Endothelial cell of umbilical vein (primary cell): ENCODE data around the gene DGCR6L. TPM values are rescaled to one million over a fixed set of nuclear protein-coding genes. Genes with fewer than 3 reads are reported as not detected.

Experiments used
- BruUV-seq: library from RNA; stranded (reverse); fragments of 400-500 nt; replicated peaks from 2 replicates; lab custom pipeline; 2021; lab: Mats Ljungman, UMichigan
- CTCF ChIA-PET: fragments of 300-600, 350-600 bp; sonication (Branson Sonifier 250); formaldehyde crosslinking; loops from one replicate; lab custom pipeline; 2021; ENCODE audit warnings: antibody characterized with exemption, inconsistent platforms; lab: Charles Lee
- POLR2A ChIA-PET: fragments of 300-600, 350-600 bp; sonication (Branson Sonifier 250); formaldehyde crosslinking; loops from one replicate; lab custom pipeline; 2021; ENCODE audit warnings: antibody characterized with exemption, inconsistent platforms; lab: Charles Lee
- DNase-seq: peaks from one replicate; pipeline ENCODE4 v3.0.0-alpha.2; 2011; ENCODE audit warnings: low read depth, low spot score
- FAIRE-seq: peaks from 2 replicates; lab custom pipeline; 2011; peaks lifted over from hg19 to GRCh38; lab: Jason Lieb, UNC
- H2AFZ ChIP-seq: 2 replicates; pipeline ENCODE4 v1.6.0; 2012; ENCODE audit warnings: low read depth, low read length, control low read depth, inconsistent platforms
- H3K27ac ChIP-seq: 2 replicates; pipeline ENCODE4 v1.5.1; 2011; ENCODE audit warnings: low read depth, mild to moderate bottlenecking, control low read depth, low read length, moderate library complexity; ENCODE audit not compliant: insufficient read depth
- H3K27me3 ChIP-seq, 2 experiments: 2 replicates each; pipeline versions ENCODE4 v1.6.0 to v1.6.1; 2011; ENCODE audit warnings: low read length in 2 of 2, mixed read lengths in 1 of 2; ENCODE audit not compliant: control insufficient read depth in 2 of 2, insufficient read depth in 2 of 2
- H3K36me3 ChIP-seq, 2 experiments: 2 replicates in 1 of 2; 3 replicates in 1 of 2; pipeline ENCODE4 v1.5.1; 2011; ENCODE audit warnings: low read length in 2 of 2, mild to moderate bottlenecking in 1 of 2, moderate library complexity in 1 of 2; ENCODE audit not compliant: control insufficient read depth in 2 of 2, insufficient read depth in 2 of 2; ENCODE audit errors: extremely low read depth in 1 of 2
- H3K4me1 ChIP-seq: 3 replicates; pipeline ENCODE4 v1.5.1; 2011; ENCODE audit warnings: mild to moderate bottlenecking, low read length; ENCODE audit not compliant: control insufficient read depth, insufficient read depth; ENCODE audit errors: extremely low read depth
- H3K4me2 ChIP-seq: 2 replicates; pipeline ENCODE4 v1.6.1; 2011; ENCODE audit warnings: low read length, control low read depth, mixed read lengths; ENCODE audit not compliant: insufficient read depth
- H3K4me3 ChIP-seq, 3 experiments: fragments of 200-600 bp in 1 of 3; sonication (generic), shearing (Covaris generic) in 1 of 3; replicated peaks in 1 of 3; 2 replicates each; pipeline ENCODE4 v1.5.1; 2011 to 2016; ENCODE audit warnings: control low read depth in 3 of 3, low read length in 3 of 3, mild to moderate bottlenecking in 2 of 3, inconsistent platforms in 1 of 3, low read depth in 1 of 3, moderate library complexity in 1 of 3; ENCODE audit not compliant: insufficient read depth in 1 of 3
- H3K79me2 ChIP-seq: 2 replicates; pipeline ENCODE4 v1.6.0; 2012; ENCODE audit warnings: low read length, inconsistent platforms; ENCODE audit not compliant: control insufficient read depth, insufficient read depth
- H3K9ac ChIP-seq: replicated peaks from 2 replicates; pipeline ENCODE3; 2011; ENCODE audit warnings: low read length, control low read depth; ENCODE audit not compliant: insufficient read depth; ENCODE audit errors: extremely low read depth
- H3K9me1 ChIP-seq: replicated peaks from 3 replicates; pipeline ENCODE4 v1.6.0; 2011; ENCODE audit warnings: mild to moderate bottlenecking, low read length; ENCODE audit not compliant: control insufficient read depth, insufficient read depth; ENCODE audit errors: extremely low read depth
- H3K9me3 ChIP-seq: replicated peaks from 2 replicates; pipeline ENCODE4 v1.5.1; 2012; ENCODE audit warnings: low read length, inconsistent platforms; ENCODE audit not compliant: control insufficient read depth, insufficient read depth
- H4K20me1 ChIP-seq: replicated peaks from 2 replicates; pipeline ENCODE3; 2011; ENCODE audit warnings: mild to moderate bottlenecking, low read length; ENCODE audit not compliant: control insufficient read depth, insufficient read depth; ENCODE audit errors: extremely low read depth
- EZH2 ChIP-seq: IDR thresholded peaks from 2 replicates; pipeline ENCODE4 v1.6.1; 2012; ENCODE audit warnings: borderline replicate concordance, low read depth, mild to moderate bottlenecking, moderate library complexity, low read length, inconsistent platforms; ENCODE audit not compliant: severe bottlenecking
- FOS ChIP-seq: IDR thresholded peaks from 2 replicates; pipeline ENCODE4 v1.6.1; 2011; ENCODE audit warnings: mild to moderate bottlenecking, low read length, moderate library complexity, borderline replicate concordance; ENCODE audit not compliant: insufficient read depth
- GATA2 ChIP-seq: IDR thresholded peaks from 2 replicates; pipeline ENCODE4 v1.7.0; 2011; ENCODE audit warnings: low read depth, mild to moderate bottlenecking, moderate library complexity, mixed read lengths, low read length; ENCODE audit not compliant: insufficient read length, insufficient read depth
- JUN ChIP-seq: IDR thresholded peaks from 2 replicates; pipeline ENCODE4 v1.6.1; 2011; ENCODE audit warnings: borderline replicate concordance, low read depth; ENCODE audit not compliant: insufficient read length, insufficient read depth
- MYC ChIP-seq: IDR thresholded peaks from one replicate; pipeline ENCODE4 v1.6.1; 2011; ENCODE audit warnings: mild to moderate bottlenecking, low read depth, low read length
- POLR2A ChIP-seq: IDR thresholded peaks from 2 replicates; pipeline ENCODE4 v1.6.1; 2012; ENCODE audit warnings: low read depth, mild to moderate bottlenecking, control low read depth, low read length
- POLR2AphosphoS5 ChIP-seq: IDR thresholded peaks from 2 replicates; pipeline ENCODE4 v1.6.1; 2012; ENCODE audit warnings: low read depth, mild to moderate bottlenecking, control low read depth, low read length, moderate library complexity; ENCODE audit not compliant: insufficient read depth
- dilution Hi-C: fragments of 300-500 bp; cut with MboI; formaldehyde crosslinking; loops from one replicate; pipeline ENCODE4 v1.15.0; 2019; ENCODE audit warnings: low sequenced_read_pairs; ENCODE audit not compliant: extremely low pct_ligation_motif_present
- intact Hi-C: fragments of 100-400 bp; cut with micrococcal nuclease; formaldehyde crosslinking; loops from one replicate; pipeline ENCODE4 v1.10.0; 2022
- polyA plus RNA-seq, 4 experiments: library from polyadenylated mRNA; depleted of rRNA in 3 of 4; stranded (reverse) in 3 of 4; unstranded in 1 of 4; fragments of >200 nt; gene quantifications; 2 replicates each; pipeline versions ENCODE4 v1.2.1 to v1.2.3, GENCODE V29; 2011 to 2012; ENCODE audit warnings: missing spikeins in 1 of 4
- total RNA-seq: library from RNA; stranded (reverse); gene quantifications from 2 replicates; pipeline ENCODE4 v1.2.3, GENCODE V29; 2021
- TF ChIP-seq, protein P1 (sequence below), 2 donors: IDR thresholded peaks; 1 replicate in 1 of 2; 2 replicates in 1 of 2; pipeline ENCODE4 v1.5.1; 2011; ENCODE audit warnings: low read length in 2 of 2, mild to moderate bottlenecking in 2 of 2, moderate library complexity in 2 of 2, control low read depth in 1 of 2, inconsistent platforms in 1 of 2, low read depth in 1 of 2; ENCODE audit not compliant: insufficient read depth in 1 of 2; ENCODE audit errors: extremely low read depth in 1 of 2
- TF ChIP-seq, protein P2 (sequence below): IDR thresholded peaks from 2 replicates; pipeline ENCODE4 v1.6.1; 2011; ENCODE audit not compliant: insufficient read depth, insufficient read length

The DGCR6L gene
- total and polyA plus RNA-seq, 2 donors (not counting 3 experiments of a cell fraction or from before 2014, with no cell fraction given): 38.0 to 67.5 TPM

DNA sequence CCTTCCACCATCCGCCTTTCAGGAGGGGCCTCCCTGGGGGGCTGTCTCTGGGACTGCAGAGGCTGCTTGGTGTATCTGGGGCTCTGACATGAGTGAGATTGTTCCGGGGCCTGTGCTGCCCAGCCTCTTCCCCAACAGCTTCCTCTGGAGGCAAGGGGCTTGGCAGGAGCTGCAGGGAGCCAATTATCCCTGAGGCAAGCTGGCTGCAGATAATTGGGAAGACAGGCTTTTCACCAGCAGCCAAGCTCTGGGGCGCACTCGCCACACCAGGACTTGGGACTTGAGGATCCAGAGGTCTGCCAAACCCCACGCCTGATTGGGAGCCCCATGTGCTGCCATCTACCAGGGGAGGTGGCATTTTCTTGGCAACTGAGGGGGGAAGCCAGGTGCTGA lies 36.2 kb downstream of the DGCR6L start:
- ChIA-PET CTCF (interaction anchor here (0.9 to 4.1 kb wide), 6 partner anchors 10 to 135 kb away, joined by 3 to 52 read pairs (median 5); no protein-coding TSS in a partner anchor), POLR2A (no interaction called here)
- Histone ChIP-seq H3K36me3 (no peaks in the 10 kb centered on the region), H4K20me1 (no peaks in the 10 kb centered on the region), H3K9me1 (no peaks in the 10 kb centered on the region), H3K79me2 (no peaks in the 10 kb centered on the region), H3K27me3 (no peaks in the 10 kb centered on the region), H3K4me3 (no peak overlapping the region), H3K4me1 (no peaks in the 10 kb centered on the region), H2AFZ (no peak overlapping the region), H3K9ac (no peak overlapping the region), H3K9me3 (no peaks in the 10 kb centered on the region), H3K4me2 (no peak overlapping the region), H3K27ac (no peak overlapping the region)
- TF ChIP-seq, protein P1, sequence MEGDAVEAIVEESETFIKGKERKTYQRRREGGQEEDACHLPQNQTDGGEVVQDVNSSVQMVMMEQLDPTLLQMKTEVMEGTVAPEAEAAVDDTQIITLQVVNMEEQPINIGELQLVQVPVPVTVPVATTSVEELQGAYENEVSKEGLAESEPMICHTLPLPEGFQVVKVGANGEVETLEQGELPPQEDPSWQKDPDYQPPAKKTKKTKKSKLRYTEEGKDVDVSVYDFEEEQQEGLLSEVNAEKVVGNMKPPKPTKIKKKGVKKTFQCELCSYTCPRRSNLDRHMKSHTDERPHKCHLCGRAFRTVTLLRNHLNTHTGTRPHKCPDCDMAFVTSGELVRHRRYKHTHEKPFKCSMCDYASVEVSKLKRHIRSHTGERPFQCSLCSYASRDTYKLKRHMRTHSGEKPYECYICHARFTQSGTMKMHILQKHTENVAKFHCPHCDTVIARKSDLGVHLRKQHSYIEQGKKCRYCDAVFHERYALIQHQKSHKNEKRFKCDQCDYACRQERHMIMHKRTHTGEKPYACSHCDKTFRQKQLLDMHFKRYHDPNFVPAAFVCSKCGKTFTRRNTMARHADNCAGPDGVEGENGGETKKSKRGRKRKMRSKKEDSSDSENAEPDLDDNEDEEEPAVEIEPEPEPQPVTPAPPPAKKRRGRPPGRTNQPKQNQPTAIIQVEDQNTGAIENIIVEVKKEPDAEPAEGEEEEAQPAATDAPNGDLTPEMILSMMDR (IDR thresholded peaks at IDR 0.05; ENCODE audit: extremely low read depth in 1 of 2, insufficient read depth in 1 of 2, low read depth in 1 of 2, low read length in 2 of 2): no peak
- no peak for TF ChIP-seq JUN
- TF ChIP-seq POLR2A: no peak
- no peak for TF ChIP-seq FOS
- TF ChIP-seq, protein P2, sequence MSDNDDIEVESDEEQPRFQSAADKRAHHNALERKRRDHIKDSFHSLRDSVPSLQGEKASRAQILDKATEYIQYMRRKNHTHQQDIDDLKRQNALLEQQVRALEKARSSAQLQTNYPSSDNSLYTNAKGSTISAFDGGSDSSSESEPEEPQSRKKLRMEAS: no peak
- no peak for TF ChIP-seq POLR2AphosphoS5
- TF ChIP-seq EZH2: no peak
- no peak for TF ChIP-seq GATA2
- TF ChIP-seq MYC: no peak
- DNase-seq (no peak), FAIRE-seq (no peak)
- dilution Hi-C loops: no loop called here
- BruUV-seq: no TSS peak
- intact Hi-C loops: no loop called here
